MM.1S (cell line): ENCODE measurements around the gene EID3.

ENCODE experiments used
- DNase-seq: peaks from one replicate; pipeline ENCODE4 v3.0.0-alpha.2; 2015
- H2AFZ ChIP-seq: fragments of 300-600 bp; sonication (generic); 2 replicates; pipeline ENCODE4 v1.6.0; 2016; ENCODE audit warnings: antibody characterized with exemption, low read length
- H3F3A ChIP-seq: fragments of 300-600 bp; sonication (generic); 2 replicates; pipeline ENCODE4 v1.6.1; 2016; ENCODE audit warnings: mild to moderate bottlenecking, antibody characterized with exemption, low read length, moderate library complexity, mixed read lengths; ENCODE audit not compliant: insufficient read depth
- H3K27ac ChIP-seq: fragments of 300-600 bp; sonication (generic); 2 replicates; pipeline ENCODE4 v1.5.1; 2016; ENCODE audit warnings: mild to moderate bottlenecking, low read length
- H3K27me3 ChIP-seq: fragments of 300-600 bp; sonication (generic); replicated peaks from 2 replicates; pipeline ENCODE4 v1.6.0; 2016; ENCODE audit warnings: low read length; ENCODE audit not compliant: insufficient read depth
- H3K36me3 ChIP-seq: fragments of 300-600 bp; sonication (generic); replicated peaks from 2 replicates; pipeline ENCODE4 v1.6.1; 2016; ENCODE audit warnings: mild to moderate bottlenecking, low read length, mixed read lengths; ENCODE audit not compliant: insufficient read depth
- H3K4me1 ChIP-seq: fragments of 300-600 bp; sonication (generic); 2 replicates; pipeline ENCODE4 v1.6.1; 2016; ENCODE audit warnings: low read length, mixed read lengths
- H3K4me2 ChIP-seq: fragments of 300-600 bp; sonication (generic); 2 replicates; pipeline ENCODE4 v1.6.0; 2016; ENCODE audit warnings: low read depth, low read length
- H3K4me3 ChIP-seq: fragments of 300-600 bp; sonication (generic); 2 replicates; pipeline ENCODE4 v1.5.1; 2016; ENCODE audit warnings: low read length, mixed read lengths
- H3K79me2 ChIP-seq: fragments of 300-600 bp; sonication (generic); 2 replicates; pipeline ENCODE4 v1.6.1; 2016; ENCODE audit warnings: mixed run types, low read length, mixed read lengths
- H3K9ac ChIP-seq: fragments of 300-600 bp; sonication (generic); 2 replicates; pipeline ENCODE4 v1.6.1; 2016; ENCODE audit warnings: low read length, mixed read lengths
- H3K9me2 ChIP-seq: fragments of 300-600 bp; sonication (generic); replicated peaks from 2 replicates; pipeline ENCODE4 v1.6.1; 2016; ENCODE audit warnings: mild to moderate bottlenecking, low read length, mixed read lengths; ENCODE audit not compliant: insufficient read depth
- H3K9me3 ChIP-seq: fragments of 300-600 bp; sonication (generic); replicated peaks from 2 replicates; pipeline ENCODE4 v1.6.1; 2016; ENCODE audit warnings: mild to moderate bottlenecking, low read length, mixed read lengths; ENCODE audit not compliant: insufficient read depth
- H4K20me1 ChIP-seq: fragments of 300-600 bp; sonication (generic); 2 replicates; pipeline ENCODE4 v1.6.1; 2016; ENCODE audit warnings: mild to moderate bottlenecking, low read length, moderate library complexity, mixed read lengths; ENCODE audit not compliant: insufficient read depth
- CTCF ChIP-seq: fragments of 300-600 bp; sonication (generic); IDR thresholded peaks from 2 replicates; pipeline ENCODE4 v1.5.1; 2016; ENCODE audit warnings: antibody characterized with exemption, low read length, mixed read lengths
- EZH2 ChIP-seq: fragments of 300-600 bp; sonication (generic); optimal IDR thresholded peaks from 2 replicates; pipeline ENCODE3; 2017; ENCODE audit warnings: low read depth, mild to moderate bottlenecking, antibody characterized with exemption, low read length, mixed read lengths
- EZH2phosphoT487 ChIP-seq: fragments of 300-600 bp; sonication (generic); IDR thresholded peaks from 2 replicates; pipeline ENCODE4 v1.6.1; 2018; ENCODE audit warnings: antibody characterized with exemption, low read length

Gene EID3

GRCh38 chr12:104344682-104345081 lies 41.1 kb downstream of the EID3 start:
- Histone ChIP-seq H3K9me3 (no peaks in the 10 kb centered on the region), H3K4me1 (no peaks in the 10 kb centered on the region), H3K27me3 (no peaks in the 10 kb centered on the region), H3K4me3 (no peak overlapping the region), H3K79me2 (peaks cover 28% of the 10 kb centered on the region), H4K20me1 (no peaks in the 10 kb centered on the region), H3K9ac (no peak overlapping the region), H2AFZ (no peak overlapping the region), H3F3A (no peaks in the 10 kb centered on the region), H3K4me2 (no peak overlapping the region), H3K27ac (no peak overlapping the region), H3K36me3 (peaks cover 28% of the 10 kb centered on the region), H3K9me2 (no peaks in the 10 kb centered on the region)
- no peak for DNase-seq
- TF ChIP-seq CTCF (no peak), EZH2phosphoT487 (no peak)

GRCh38 chr12:104345234-104346066 lies 41.9 kb downstream of the EID3 start:
- Histone ChIP-seq H3K79me2 (peaks cover 28% of the 10 kb centered on the region), H2AFZ (no peak overlapping the region), H3K9ac (no peak overlapping the region), H3K27ac (no peak overlapping the region), H3K36me3 (peaks cover 23% of the 10 kb centered on the region), H3K9me3 (no peaks in the 10 kb centered on the region), H3K4me2 (no peak overlapping the region), H4K20me1 (no peaks in the 10 kb centered on the region), H3F3A (no peaks in the 10 kb centered on the region), H3K4me1 (no peaks in the 10 kb centered on the region), H3K27me3 (no peaks in the 10 kb centered on the region), H3K4me3 (no peak overlapping the region), H3K9me2 (no peaks in the 10 kb centered on the region)
- DNase-seq = no peak
- TF ChIP-seq EZH2phosphoT487 (no peak), CTCF (no peak), EZH2 (no peak)

DNA sequence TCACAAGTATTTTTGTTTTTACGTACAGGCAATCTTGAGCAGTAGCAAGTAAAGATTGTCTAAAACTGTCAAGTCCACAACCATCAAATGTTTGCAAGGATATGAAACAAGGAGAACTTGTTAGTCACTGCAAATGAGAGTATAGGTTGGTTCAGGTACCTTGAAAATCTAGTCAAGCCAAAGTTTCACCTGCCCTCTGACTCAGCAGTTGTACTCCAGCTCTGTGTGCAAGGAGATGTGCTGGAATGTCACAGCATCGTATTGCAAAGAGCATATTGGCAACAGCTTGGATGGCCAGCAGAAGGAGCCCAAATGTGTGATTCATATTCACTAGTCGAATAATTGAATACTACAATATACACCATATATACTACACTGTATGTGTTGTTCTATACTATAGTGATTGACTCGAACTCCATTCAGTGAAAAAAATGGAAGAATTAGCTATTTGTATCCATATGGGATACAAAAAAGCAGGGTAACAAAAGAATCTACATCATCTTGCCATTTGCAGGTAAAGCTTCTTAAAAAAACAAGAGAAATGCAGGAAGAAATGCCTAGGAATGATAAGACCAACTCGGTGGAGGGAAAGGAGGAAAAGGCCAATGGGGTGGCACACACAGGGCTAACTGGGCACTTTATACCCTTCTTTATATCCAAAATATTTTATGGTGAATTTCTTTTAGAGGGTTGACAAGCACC lies 44.0 kb downstream of the EID3 start:
- Histone ChIP-seq H3K9me2 (no peaks in the 10 kb centered on the region), H3K4me1 (no peaks in the 10 kb centered on the region), H3F3A (no peaks in the 10 kb centered on the region), H3K9me3 (no peaks in the 10 kb centered on the region), H3K27me3 (no peaks in the 10 kb centered on the region), H3K36me3 (peaks cover 6% of the 10 kb centered on the region), H3K4me2 (no peak overlapping the region), H2AFZ (no peak overlapping the region), H3K27ac (no peak overlapping the region), H3K4me3 (no peak overlapping the region), H3K9ac (no peak overlapping the region), H3K79me2 (peaks cover 16% of the 10 kb centered on the region), H4K20me1 (no peaks in the 10 kb centered on the region)
- no peak for TF ChIP-seq EZH2
- TF ChIP-seq EZH2phosphoT487 = no peak
- no peak for TF ChIP-seq CTCF
- DNase-seq = no peak
